Activated CD8-positive, alpha-beta T cell treated with anti-CD3 and anti-CD28 coated beads, Interleukin-2, amount 10 ng/mL, durations not matched to agents 7 days and 5 days (primary cell): ENCODE data around the gene LRRC14B. TPM values are rescaled to one million over a fixed set of nuclear protein-coding genes. Genes with fewer than 3 reads are reported as not detected.

Source experiments
- ATAC-seq: fragments of 150-1000 bp; cut with Tn5 transposase; one replicate; pipeline ENCODE4 v1.10.0; 2021; ENCODE audit warnings: moderate library complexity
- CTCF ChIA-PET: fragments of 350-600 bp; sonication (Branson Sonifier 250); formaldehyde crosslinking; loops from one replicate; lab custom pipeline; 2021; ENCODE audit warnings: antibody characterized with exemption; lab: Charles Lee
- POLR2A ChIA-PET: fragments of 350-600 bp; sonication (Branson Sonifier 250); formaldehyde crosslinking; loops from one replicate; lab custom pipeline; 2021; ENCODE audit warnings: antibody characterized with exemption; lab: Charles Lee
- DNase-seq: peaks from one replicate; pipeline ENCODE4 v3.0.0-alpha.2; 2020
- H3K27ac Mint-ChIP-seq: one replicate; pipeline ENCODE4 v1.8.0; 2021; ENCODE audit warnings: mild to moderate bottlenecking, mixed read lengths
- H3K27me3 Mint-ChIP-seq: one replicate; pipeline ENCODE4 v1.8.0; 2021; ENCODE audit warnings: low read depth, mixed read lengths
- H3K36me3 Mint-ChIP-seq: one replicate; pipeline ENCODE4 v1.8.0; 2021; ENCODE audit warnings: low read depth, mixed read lengths
- H3K4me1 Mint-ChIP-seq: one replicate; pipeline ENCODE4 v1.8.0; 2021; ENCODE audit warnings: low read depth, mixed read lengths
- H3K4me3 Mint-ChIP-seq: one replicate; pipeline ENCODE4 v1.8.0; 2021; ENCODE audit warnings: mild to moderate bottlenecking, mixed read lengths
- H3K9me3 Mint-ChIP-seq: one replicate; pipeline ENCODE4 v1.8.0; 2022; ENCODE audit warnings: mixed read lengths; ENCODE audit not compliant: insufficient read depth
- total RNA-seq, 2 experiments: library from RNA; stranded (reverse); gene quantifications; one replicate each; pipeline ENCODE4 v1.2.3, GENCODE V29; 2021

Gene LRRC14B
- total RNA-seq, 2 experiments from 2014 or later, result not detected

DNA sequence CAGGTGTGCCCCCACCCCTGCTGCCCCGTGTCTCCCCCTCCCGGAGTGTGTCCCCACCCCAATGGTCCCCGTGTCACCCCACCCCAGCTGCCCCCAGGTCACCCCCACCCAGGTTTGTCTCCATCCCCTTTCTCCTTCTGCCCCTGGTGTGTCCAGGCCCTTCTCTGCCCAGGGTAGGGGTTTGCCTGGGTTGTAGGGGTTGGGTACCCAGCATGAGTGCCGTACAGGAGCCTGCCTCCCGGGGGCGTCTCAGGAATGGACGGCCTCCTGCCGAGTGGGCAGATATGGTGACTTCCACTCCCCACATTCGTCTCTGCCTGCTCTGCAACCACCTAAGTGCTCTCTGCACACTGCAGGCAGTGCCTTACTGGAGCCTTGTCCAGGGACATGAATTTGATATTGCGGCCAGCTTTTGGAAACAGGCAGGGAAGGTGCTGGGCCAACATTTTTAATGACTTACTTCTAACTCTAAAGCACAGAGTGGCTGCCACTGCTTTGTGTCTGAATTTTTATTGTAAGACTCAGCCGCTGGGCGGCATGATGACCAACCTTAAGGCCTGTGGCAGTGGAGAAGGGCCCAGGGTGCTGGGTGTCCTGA lies 6.7 kb downstream of the LRRC14B start:
- POLR2A ChIA-PET, result no interaction called here
- H3K4me3 Mint-ChIP-seq, result no peak overlapping the region
- CTCF ChIA-PET, result no interaction called here
- H3K4me1 Mint-ChIP-seq, result no peaks in the 10 kb centered on the region
- no peaks in the 10 kb centered on the region for H3K27me3 Mint-ChIP-seq
- peaks cover 2% of the 10 kb centered on the region for H3K36me3 Mint-ChIP-seq
- H3K9me3 Mint-ChIP-seq, result no peaks in the 10 kb centered on the region
- ATAC-seq (no peak), DNase-seq (no peak)
- H3K27ac Mint-ChIP-seq, result no peak overlapping the region

GRCh38 chr5:198516-199196 lies 7.4 kb downstream of the LRRC14B start:
- H3K27ac Mint-ChIP-seq, result no peak overlapping the region
- ATAC-seq, result no peak
- CTCF ChIA-PET, result no interaction called here
- H3K4me1 Mint-ChIP-seq, result no peaks in the 10 kb centered on the region
- no peaks in the 10 kb centered on the region for H3K9me3 Mint-ChIP-seq
- H3K4me3 Mint-ChIP-seq, result no peak overlapping the region
- H3K27me3 Mint-ChIP-seq, result no peaks in the 10 kb centered on the region
- DNase-seq, result no peak
- peaks cover 3% of the 10 kb centered on the region for H3K36me3 Mint-ChIP-seq
- POLR2A ChIA-PET, result no interaction called here

GRCh38 chr5:199197-199949 lies 8.1 kb downstream of the LRRC14B start:
- ChIA-PET POLR2A (no interaction called here), CTCF (interaction anchor here (1.0 kb wide), 1 partner anchor 9 kb away, joined by 3 read pairs; no protein-coding TSS in a partner anchor)
- no peaks in the 10 kb centered on the region for H3K4me1 Mint-ChIP-seq
- no peak overlapping the region for H3K4me3 Mint-ChIP-seq
- H3K9me3 Mint-ChIP-seq, result no peaks in the 10 kb centered on the region
- H3K27me3 Mint-ChIP-seq, result no peaks in the 10 kb centered on the region
- H3K36me3 Mint-ChIP-seq, result peaks cover 5% of the 10 kb centered on the region
- ATAC-seq, result no peak
- no peak overlapping the region for H3K27ac Mint-ChIP-seq
- DNase-seq, result no peak

- Mint-ChIP-seq H3K27me3 (no peaks in the 10 kb centered on the region), H3K4me1 (no peaks in the 10 kb centered on the region), H3K36me3 (peaks cover 7% of the 10 kb centered on the region), H3K4me3 (no peak overlapping the region), H3K9me3 (no peaks in the 10 kb centered on the region), H3K27ac (no peak overlapping the region)
- ATAC-seq (no peak), DNase-seq (no peak)
- POLR2A ChIA-PET, result no interaction called here
- CTCF ChIA-PET, result interaction anchor here (0.7 to 1.0 kb wide), 2 partner anchors 10 to 11 kb away, joined by 3 read pairs; no protein-coding TSS in a partner anchor
Measured at GRCh38 chr5:199950-200645, 8.8 kb downstream of the LRRC14B start.

- no peak overlapping the region for H3K4me3 Mint-ChIP-seq
- ATAC-seq (no peak), DNase-seq (no peak)
- H3K27ac Mint-ChIP-seq, result no peak overlapping the region
- CTCF ChIA-PET, result no interaction called here
- H3K9me3 Mint-ChIP-seq, result no peaks in the 10 kb centered on the region
- H3K4me1 Mint-ChIP-seq, result no peaks in the 10 kb centered on the region
- H3K27me3 Mint-ChIP-seq, result no peaks in the 10 kb centered on the region
- H3K36me3 Mint-ChIP-seq, result peaks cover 7% of the 10 kb centered on the region
- POLR2A ChIA-PET, result no interaction called here
Measured at GRCh38 chr5:200985-201384, 9.7 kb downstream of the LRRC14B start.

GRCh38 chr5:201672-202071 lies 10.4 kb downstream of the LRRC14B start:
- DNase-seq, result no peak
- no peaks in the 10 kb centered on the region for H3K4me1 Mint-ChIP-seq
- H3K27ac Mint-ChIP-seq, result no peak overlapping the region
- no peak overlapping the region for H3K4me3 Mint-ChIP-seq
- no peaks in the 10 kb centered on the region for H3K9me3 Mint-ChIP-seq
- ATAC-seq, result no peak
- ChIA-PET POLR2A (no interaction called here), CTCF (no interaction called here)
- peaks cover 7% of the 10 kb centered on the region for H3K36me3 Mint-ChIP-seq
- no peaks in the 10 kb centered on the region for H3K27me3 Mint-ChIP-seq

DNA sequence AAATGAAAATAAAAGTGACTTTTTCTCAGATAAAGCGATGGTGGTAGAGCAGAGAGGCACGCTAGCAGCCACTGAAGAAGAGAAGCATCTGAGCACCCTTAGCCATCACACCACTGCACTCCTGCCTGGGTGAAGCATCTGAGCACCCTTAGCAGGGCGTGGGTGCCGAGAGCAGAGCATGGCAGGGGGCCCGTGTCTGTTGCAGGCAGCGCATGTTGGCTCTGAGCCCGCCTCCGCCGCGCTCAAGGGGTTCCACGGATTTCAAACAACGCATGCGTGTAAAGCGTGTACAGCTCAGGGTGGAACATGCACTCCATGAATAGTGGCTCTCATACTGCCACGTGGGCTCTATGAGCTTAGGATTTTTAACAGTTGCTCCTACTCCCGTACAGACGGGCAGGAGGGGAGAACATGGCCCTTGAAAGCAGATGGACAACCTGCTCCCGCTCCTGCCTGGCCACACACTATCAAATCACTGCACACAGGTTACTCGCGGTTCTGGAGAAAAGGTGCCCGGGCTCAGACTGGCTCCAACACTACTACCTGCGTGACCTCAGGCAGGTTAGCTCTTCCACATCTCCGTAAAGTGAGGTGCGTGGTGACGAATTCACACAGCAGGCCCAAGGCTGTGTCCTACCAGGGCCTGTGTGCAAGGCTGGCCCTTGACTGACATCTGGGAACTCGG lies 12.1 kb downstream of the LRRC14B start:
- ChIA-PET CTCF (interaction anchor here (1.7 kb wide), 1 partner anchor 15 kb away, joined by 7 read pairs; no protein-coding TSS in a partner anchor), POLR2A (no interaction called here)
- H3K36me3 Mint-ChIP-seq, result peaks cover 7% of the 10 kb centered on the region
- no peaks in the 10 kb centered on the region for H3K4me1 Mint-ChIP-seq
- no peaks in the 10 kb centered on the region for H3K9me3 Mint-ChIP-seq
- no peak overlapping the region for H3K27ac Mint-ChIP-seq
- no peak overlapping the region for H3K4me3 Mint-ChIP-seq
- no peak for DNase-seq
- ATAC-seq, result no peak
- H3K27me3 Mint-ChIP-seq, result no peaks in the 10 kb centered on the region

- no peak overlapping the region for H3K4me3 Mint-ChIP-seq
- no peaks in the 10 kb centered on the region for H3K9me3 Mint-ChIP-seq
- H3K27me3 Mint-ChIP-seq, result no peaks in the 10 kb centered on the region
- no peak for ATAC-seq
- no peak overlapping the region for H3K27ac Mint-ChIP-seq
- CTCF ChIA-PET, result no interaction called here
- peaks cover 7% of the 10 kb centered on the region for H3K36me3 Mint-ChIP-seq
- POLR2A ChIA-PET, result no interaction called here
- no peak for DNase-seq
- peaks cover 2% of the 10 kb centered on the region for H3K4me1 Mint-ChIP-seq
Measured at GRCh38 chr5:204001-204400, 12.7 kb downstream of the LRRC14B start.

GRCh38 chr5:204462-204861 lies 13.2 kb downstream of the LRRC14B start:
- POLR2A ChIA-PET, result no interaction called here
- ATAC-seq (no peak), DNase-seq (no peak)
- CTCF ChIA-PET, result no interaction called here
- no peak overlapping the region for H3K27ac Mint-ChIP-seq
- peaks cover 2% of the 10 kb centered on the region for H3K4me1 Mint-ChIP-seq
- H3K27me3 Mint-ChIP-seq, result no peaks in the 10 kb centered on the region
- H3K4me3 Mint-ChIP-seq, result no peak overlapping the region
- H3K36me3 Mint-ChIP-seq, result peaks cover 7% of the 10 kb centered on the region
- H3K9me3 Mint-ChIP-seq, result no peaks in the 10 kb centered on the region

DNA sequence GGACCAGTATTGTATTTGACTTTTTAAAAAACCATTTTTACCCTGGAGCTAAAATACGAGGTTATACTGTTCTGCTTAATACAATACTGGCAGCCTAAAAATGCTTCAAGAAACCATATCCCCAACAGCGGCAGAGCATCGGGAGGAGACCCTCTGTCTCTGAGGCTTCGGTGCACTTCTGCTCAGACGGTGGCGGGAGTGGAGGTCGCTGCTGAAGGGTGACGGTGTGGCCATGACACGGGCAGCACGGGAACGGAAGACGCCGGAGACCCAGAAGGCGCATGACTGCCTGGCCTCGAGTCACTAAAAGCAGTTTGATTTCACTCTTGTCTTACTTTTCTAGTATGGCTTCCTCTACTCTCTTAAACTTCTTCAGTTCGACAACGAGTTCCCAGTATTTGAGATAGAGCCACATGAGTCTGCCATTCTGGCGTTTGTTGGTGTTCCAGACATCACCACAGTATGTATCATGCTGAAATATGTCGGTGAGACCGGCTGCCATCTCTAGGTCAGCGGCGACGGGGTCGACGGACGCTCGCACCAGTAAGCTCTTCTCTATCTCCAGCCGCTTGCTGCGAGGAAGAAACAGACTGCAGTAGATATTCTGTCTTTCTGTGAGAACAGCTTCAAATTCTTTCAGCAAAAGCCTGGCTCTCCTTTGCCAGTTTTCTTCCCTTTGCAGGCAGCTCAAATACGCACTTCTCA lies 13.8 kb downstream of the LRRC14B start:
- Mint-ChIP-seq H3K9me3 (no peaks in the 10 kb centered on the region), H3K27me3 (no peaks in the 10 kb centered on the region), H3K36me3 (peaks cover 7% of the 10 kb centered on the region), H3K4me1 (peaks cover 5% of the 10 kb centered on the region), H3K27ac (no peak overlapping the region), H3K4me3 (no peak overlapping the region)
- CTCF ChIA-PET, result no interaction called here
- ATAC-seq (no peak), DNase-seq (no peak)
- POLR2A ChIA-PET, result no interaction called here

- ChIA-PET POLR2A (no interaction called here), CTCF (no interaction called here)
- DNase-seq (no peak), ATAC-seq (no peak)
- H3K9me3 Mint-ChIP-seq, result no peaks in the 10 kb centered on the region
- no peak overlapping the region for H3K27ac Mint-ChIP-seq
- peaks cover 10% of the 10 kb centered on the region for H3K4me1 Mint-ChIP-seq
- no peak overlapping the region for H3K4me3 Mint-ChIP-seq
- no peaks in the 10 kb centered on the region for H3K27me3 Mint-ChIP-seq
- H3K36me3 Mint-ChIP-seq, result peaks cover 7% of the 10 kb centered on the region
Measured at GRCh38 chr5:206406-206805, 15.1 kb downstream of the LRRC14B start.
